NCI-H146 treated with DMSO at 0.1 percent for 48 hours (cell line): Measurements from ENCODE around the gene SPAST.
"Not testable (repeated sequence)": the region's sequence is repeated elsewhere in the genome, so short reads cannot be mapped to it uniquely, and the experiment has no call there.

Experiments
- DNase-seq: peaks from one replicate; lab custom pipeline; 2025; ENCODE audit not compliant: unreplicated experiment; lab: John Stamatoyannopoulos, UW

SPAST gene

GRCh38 chr2:32119161-32119560 is 55.8 kb downstream of the SPAST start:
- no peak for DNase-seq

- DNase-seq = no peak
Measured at GRCh38 chr2:32124660-32125059, 61.3 kb downstream of the SPAST start.

GRCh38 chr2:32128636-32129035 is 65.3 kb downstream of the SPAST start:
- DNase-seq = no peak

GRCh38 chr2:32129086-32129485 is 65.7 kb downstream of the SPAST start:
- no peak for DNase-seq

- no peak for DNase-seq
Measured at GRCh38 chr2:32135409-32135808, 72.1 kb downstream of the SPAST start.

- DNase-seq = no peak
Measured at GRCh38 chr2:32136097-32136496, 72.7 kb downstream of the SPAST start.

GRCh38 chr2:32151544-32151943 is 88.2 kb downstream of the SPAST start:
- DNase-seq = not testable (repeated sequence)

GRCh38 chr2:32159678-32160077 is 96.3 kb downstream of the SPAST start:
- DNase-seq = no peak

- DNase-seq = no peak
Measured at GRCh38 chr2:32161296-32161695, 97.9 kb downstream of the SPAST start.

GRCh38 chr2:32164254-32164653 is 100.9 kb downstream of the SPAST start:
- DNase-seq = not testable (repeated sequence)

GRCh38 chr2:32165027-32165347 is 101.6 kb downstream of the SPAST start:
- DNase-seq = not testable (repeated sequence)

GRCh38 chr2:32166115-32166574 is 102.8 kb downstream of the SPAST start:
- DNase-seq = no peak

- DNase-seq = no peak
Measured at GRCh38 chr2:32168513-32168912, 105.2 kb downstream of the SPAST start.

- no peak for DNase-seq
Measured at GRCh38 chr2:32172870-32173269, 109.5 kb downstream of the SPAST start.

- no peak for DNase-seq
Measured at GRCh38 chr2:32182667-32183066, 119.3 kb downstream of the SPAST start.

- no peak for DNase-seq
Measured at GRCh38 chr2:32189011-32189410, 125.7 kb downstream of the SPAST start.

- DNase-seq = no peak
Measured at GRCh38 chr2:32192418-32192817, 129.1 kb downstream of the SPAST start.

- no peak for DNase-seq
Measured at GRCh38 chr2:32200814-32201213, 137.5 kb downstream of the SPAST start.

- DNase-seq = not testable (repeated sequence)
Measured at GRCh38 chr2:32203428-32203827, 140.1 kb downstream of the SPAST start.
